Measurements from ENCODE around the gene AHRR. TPM values are rescaled to one million over a fixed set of nuclear protein-coding genes. Genes with fewer than 3 reads are reported as not detected.

Gene AHRR
- total and polyA plus RNA-seq, 10 of the 15 experiments (the other 5 are each of a cell fraction or from before 2014, with no cell fraction given): 0.90 to 35.2 (median 19.2) TPM

GRCh38 chr5:424301-425110 is 103.0 kb downstream of the AHRR start (continued):
- no peak for TF ChIP-seq ELK1 (IDR thresholded peaks at IDR 0.05; ENCODE audit: low read depth, low read length)
- peak; percentile 81 for TF ChIP-seq NBN (IDR thresholded peaks at IDR 0.05)
- TF ChIP-seq, protein P1, sequence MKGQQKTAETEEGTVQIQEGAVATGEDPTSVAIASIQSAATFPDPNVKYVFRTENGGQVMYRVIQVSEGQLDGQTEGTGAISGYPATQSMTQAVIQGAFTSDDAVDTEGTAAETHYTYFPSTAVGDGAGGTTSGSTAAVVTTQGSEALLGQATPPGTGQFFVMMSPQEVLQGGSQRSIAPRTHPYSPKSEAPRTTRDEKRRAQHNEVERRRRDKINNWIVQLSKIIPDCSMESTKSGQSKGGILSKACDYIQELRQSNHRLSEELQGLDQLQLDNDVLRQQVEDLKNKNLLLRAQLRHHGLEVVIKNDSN (IDR thresholded peaks at IDR 0.05; ENCODE audit: borderline replicate concordance, extremely low read length, insufficient read depth, low read depth, low read length): peak; percentile 13
- no peak for TF ChIP-seq RFX5 (IDR thresholded peaks at IDR 0.05; ENCODE audit: low read depth, low read length)
- TF ChIP-seq, protein P2, sequence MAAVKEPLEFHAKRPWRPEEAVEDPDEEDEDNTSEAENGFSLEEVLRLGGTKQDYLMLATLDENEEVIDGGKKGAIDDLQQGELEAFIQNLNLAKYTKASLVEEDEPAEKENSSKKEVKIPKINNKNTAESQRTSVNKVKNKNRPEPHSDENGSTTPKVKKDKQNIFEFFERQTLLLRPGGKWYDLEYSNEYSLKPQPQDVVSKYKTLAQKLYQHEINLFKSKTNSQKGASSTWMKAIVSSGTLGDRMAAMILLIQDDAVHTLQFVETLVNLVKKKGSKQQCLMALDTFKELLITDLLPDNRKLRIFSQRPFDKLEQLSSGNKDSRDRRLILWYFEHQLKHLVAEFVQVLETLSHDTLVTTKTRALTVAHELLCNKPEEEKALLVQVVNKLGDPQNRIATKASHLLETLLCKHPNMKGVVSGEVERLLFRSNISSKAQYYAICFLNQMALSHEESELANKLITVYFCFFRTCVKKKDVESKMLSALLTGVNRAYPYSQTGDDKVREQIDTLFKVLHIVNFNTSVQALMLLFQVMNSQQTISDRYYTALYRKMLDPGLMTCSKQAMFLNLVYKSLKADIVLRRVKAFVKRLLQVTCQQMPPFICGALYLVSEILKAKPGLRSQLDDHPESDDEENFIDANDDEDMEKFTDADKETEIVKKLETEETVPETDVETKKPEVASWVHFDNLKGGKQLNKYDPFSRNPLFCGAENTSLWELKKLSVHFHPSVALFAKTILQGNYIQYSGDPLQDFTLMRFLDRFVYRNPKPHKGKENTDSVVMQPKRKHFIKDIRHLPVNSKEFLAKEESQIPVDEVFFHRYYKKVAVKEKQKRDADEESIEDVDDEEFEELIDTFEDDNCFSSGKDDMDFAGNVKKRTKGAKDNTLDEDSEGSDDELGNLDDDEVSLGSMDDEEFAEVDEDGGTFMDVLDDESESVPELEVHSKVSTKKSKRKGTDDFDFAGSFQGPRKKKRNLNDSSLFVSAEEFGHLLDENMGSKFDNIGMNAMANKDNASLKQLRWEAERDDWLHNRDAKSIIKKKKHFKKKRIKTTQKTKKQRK (IDR thresholded peaks at IDR 0.05; ENCODE audit: low read depth, low read length): no peak
- TF ChIP-seq ZNF207 (IDR thresholded peaks at IDR 0.05; ENCODE audit: borderline replicate concordance): no peak
- no peak for TF ChIP-seq IRF3 (IDR thresholded peaks at IDR 0.05)
- peak; percentile 86 for TF ChIP-seq RUNX3 (IDR thresholded peaks at IDR 0.05; ENCODE audit: low read length)
- 0 out of 2 replicates have a peak, but pooled peaks have one; percentile 42 for TF ChIP-seq FOXM1 (IDR thresholded peaks at IDR 0.05; ENCODE audit: low read depth, low read length)
- no peak for TF ChIP-seq SREBF1 (IDR thresholded peaks at IDR 0.05; ENCODE audit: low read length)
- no peak for TF ChIP-seq IRF5 (IDR thresholded peaks at IDR 0.05; ENCODE audit: borderline replicate concordance)
- TF ChIP-seq MYB (IDR thresholded peaks at IDR 0.05; ENCODE audit: borderline replicate concordance, low read depth, low read length): no peak
- peak in 1 of 2 experiments; percentile 27; a peak in 1 of 3 replicates for TF ChIP-seq EGR1 (IDR thresholded peaks at IDR 0.05; ENCODE audit: borderline replicate concordance in 1 of 2, low read depth in 2 of 2, low read length in 2 of 2)
- TF ChIP-seq RELB (IDR thresholded peaks at IDR 0.05; ENCODE audit: low read depth): peak; percentile 71
- peak; percentile 51 to 64; a peak in 2 of 4 replicates for TF ChIP-seq EP300 (IDR thresholded peaks at IDR 0.05; ENCODE audit: borderline replicate concordance in 1 of 2, control insufficient read depth in 1 of 2, low read depth in 2 of 2, low read length in 2 of 2)
- peak; percentile 37; the same call in 1 of the 2 replicates for TF ChIP-seq POLR2AphosphoS5 (IDR thresholded peaks at IDR 0.05; ENCODE audit: low read length)
- TF ChIP-seq SP1 (IDR thresholded peaks at IDR 0.05; ENCODE audit: low read depth, low read length): peak; percentile 28
- TF ChIP-seq ZNF217 (IDR thresholded peaks at IDR 0.05): no peak

Measured in GM12878 (cell line).